GM21723 (cell line): ENCODE data around the gene FMR1.

Experiments used
- ATAC-seq: cut with Tn5 transposase; IDR thresholded peaks from one replicate; pipeline ENCODE4 v1.9.1; 2021; ENCODE audit warnings: mild to moderate bottlenecking, moderate library complexity; ENCODE audit not compliant: unreplicated experiment

FMR1 gene

DNA sequence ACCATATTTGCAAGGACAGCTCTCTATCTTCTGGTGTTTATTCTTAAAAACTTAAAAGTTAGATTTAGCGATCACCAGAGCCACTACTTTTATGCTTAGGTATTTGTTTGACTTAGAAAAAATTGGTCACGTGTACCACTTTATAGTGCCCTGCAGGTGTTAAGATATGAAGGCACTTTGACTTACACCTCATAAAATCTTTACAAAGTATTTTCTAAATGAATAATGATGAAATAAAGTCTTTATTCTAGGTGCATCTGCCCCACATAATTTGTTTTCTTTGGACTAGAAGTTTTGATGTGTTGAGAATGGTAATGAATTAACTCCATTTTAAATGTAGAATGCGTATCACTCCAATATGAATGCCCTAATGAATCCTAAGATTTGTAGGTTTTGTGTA is 2.9 kb downstream of the FMR1 start:
- no peak for ATAC-seq

DNA sequence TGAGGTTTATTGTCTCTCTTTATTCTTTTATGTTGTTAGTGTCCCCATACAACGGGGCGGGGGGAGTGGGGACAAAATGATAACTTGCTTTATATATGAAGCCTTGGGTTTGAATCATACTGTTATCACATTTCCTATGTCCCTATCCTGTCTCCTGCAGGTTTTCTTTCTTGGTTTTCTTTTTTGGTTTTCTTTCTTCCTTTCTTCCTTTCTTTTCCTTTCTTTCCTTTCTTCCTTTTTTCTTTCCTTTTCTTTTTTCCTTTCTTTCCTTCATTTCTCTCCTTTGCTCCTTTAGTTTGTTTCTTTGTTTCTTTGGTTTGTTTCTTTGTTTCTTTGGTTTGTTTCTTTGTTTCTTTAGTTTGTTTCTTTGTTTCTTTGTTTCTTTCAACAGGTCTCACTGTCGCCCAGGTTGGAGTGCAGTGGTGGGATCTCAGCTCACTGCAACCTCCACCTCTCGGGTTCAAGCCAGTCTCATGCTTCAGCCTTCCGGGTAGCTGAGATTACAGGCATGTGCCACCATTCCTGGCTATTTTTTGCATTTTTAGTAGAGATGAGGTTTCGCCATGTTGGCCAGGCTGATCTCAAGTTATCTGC is 4.8 kb downstream of the FMR1 start:
- ATAC-seq = no peak

DNA sequence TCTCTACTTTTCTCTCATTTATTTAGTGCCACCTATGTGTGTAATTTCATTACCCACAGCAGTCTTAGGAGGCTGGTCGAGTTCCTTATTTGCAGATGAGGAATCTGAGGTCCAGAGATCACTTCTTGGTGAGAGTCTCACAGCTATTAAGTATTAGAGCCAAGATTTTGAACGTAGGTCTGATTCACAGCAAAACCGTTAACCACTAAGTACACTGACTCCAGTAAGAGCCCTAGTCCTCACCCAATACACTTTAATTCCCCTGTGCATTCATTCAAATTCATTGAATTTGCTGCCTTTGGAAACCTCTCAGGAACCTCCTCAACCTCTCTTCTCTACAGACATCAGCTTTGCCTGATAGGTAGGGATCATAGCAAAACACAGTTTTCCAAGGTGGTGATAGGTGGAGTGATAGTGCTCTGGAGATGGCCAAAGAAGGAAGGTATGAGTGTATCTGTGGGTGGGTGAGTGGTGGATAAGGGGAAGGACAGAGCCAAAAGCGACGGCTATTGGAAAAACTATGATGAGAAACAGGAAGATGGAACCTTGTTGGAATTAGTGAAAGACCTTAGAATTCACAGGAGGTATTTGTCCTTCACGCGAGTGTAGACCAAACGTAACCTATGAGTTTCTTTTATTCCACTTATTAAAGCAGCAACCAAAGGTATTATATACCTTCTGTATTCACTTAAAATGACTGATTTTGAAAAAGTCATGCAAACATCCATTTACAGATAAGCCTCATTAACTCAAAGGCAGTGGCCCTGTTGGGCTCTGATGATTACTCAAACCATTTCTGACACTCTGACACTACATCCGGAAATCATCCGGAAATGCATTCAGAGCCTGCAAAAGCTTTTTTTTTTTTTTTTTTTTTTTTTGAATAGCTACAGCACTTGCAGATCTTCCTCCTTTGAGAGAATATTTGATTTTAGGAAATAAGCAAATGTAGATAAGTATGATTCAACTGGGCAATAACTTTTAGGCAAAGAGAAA is 6.3 kb downstream of the FMR1 start:
- peak; percentile 85 for ATAC-seq

DNA sequence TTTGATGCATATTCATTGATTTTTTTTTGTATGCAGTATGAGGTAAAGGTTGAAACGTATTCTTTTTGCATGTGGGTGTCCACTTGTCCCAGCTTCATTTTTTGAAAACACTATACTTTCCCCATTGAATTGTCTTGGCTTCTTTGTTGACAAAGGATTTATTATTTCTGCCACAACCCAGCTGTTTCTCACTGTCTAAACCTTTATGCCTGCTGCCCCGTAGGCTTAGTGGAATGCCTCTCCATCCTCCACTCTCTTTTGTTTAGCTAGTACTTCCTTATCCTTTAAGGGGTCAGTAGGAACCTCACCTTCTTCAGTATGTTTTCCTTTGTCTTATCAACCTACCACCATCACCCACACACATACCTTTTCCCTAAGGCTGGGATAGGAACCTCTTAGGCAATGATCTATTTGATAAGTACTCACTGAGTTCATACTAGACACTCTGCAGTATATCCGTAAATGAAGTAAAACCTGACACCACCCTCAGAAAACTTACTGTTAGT is 8.5 kb downstream of the FMR1 start:
- ATAC-seq = no peak

DNA sequence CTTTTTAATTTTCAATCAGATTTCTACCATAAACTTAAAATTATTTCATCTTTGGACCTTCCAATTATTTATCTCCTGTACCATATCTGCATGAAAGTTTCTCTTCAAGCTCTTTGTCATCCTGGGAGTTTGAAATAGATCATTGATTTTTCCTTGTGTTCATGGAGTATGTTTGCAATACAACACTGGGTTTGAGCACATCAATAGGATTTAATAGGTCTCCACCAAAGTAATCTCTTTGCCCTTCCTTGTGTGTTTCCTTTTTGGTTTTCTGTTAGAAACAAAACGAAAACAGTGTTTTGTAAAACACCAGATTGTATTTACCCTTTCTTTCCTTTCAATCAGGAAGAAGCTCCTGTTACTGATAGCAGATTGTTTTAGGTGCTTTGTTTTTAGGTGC is 11.9 kb downstream of the FMR1 start:
- ATAC-seq = no peak

DNA sequence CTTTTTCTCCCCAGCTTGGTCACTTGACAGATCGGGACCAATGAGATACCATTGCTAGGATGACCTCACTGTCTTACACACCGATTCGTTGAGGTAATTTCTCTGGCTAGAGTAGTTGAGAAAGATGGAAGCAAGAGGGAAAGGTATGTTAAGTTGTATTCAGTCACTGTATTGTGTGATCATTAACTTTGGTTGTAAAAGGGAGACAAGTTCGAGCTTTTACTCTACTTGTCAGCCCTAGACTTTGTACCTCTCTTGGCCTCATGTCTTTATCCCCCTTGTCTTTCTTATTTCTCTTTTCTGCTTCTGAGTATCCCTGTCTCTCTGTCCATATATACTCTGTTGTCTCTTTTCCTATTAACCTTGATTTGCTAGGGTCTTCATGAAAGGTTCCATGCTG is 15.5 kb downstream of the FMR1 start:
- no peak for ATAC-seq

DNA sequence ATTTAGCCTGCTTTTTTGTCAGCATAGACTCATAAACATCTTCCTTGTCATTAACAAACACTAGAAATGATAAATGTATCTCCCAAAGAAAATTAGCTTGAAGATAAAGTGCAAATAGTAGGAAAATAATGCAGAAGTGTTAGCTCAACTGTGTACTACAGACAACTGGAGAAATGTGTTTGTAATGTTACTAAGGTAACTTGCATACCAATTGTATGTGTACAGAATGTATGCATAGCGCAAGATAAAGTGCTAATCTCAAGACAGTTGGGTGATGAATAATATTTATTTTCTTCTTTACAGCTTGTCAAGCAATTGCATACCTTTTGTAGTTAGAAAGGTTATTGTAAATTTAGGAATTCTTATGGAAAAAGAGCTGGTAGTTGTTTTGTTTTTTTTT is 22.1 kb downstream of the FMR1 start:
- ATAC-seq = no peak

DNA sequence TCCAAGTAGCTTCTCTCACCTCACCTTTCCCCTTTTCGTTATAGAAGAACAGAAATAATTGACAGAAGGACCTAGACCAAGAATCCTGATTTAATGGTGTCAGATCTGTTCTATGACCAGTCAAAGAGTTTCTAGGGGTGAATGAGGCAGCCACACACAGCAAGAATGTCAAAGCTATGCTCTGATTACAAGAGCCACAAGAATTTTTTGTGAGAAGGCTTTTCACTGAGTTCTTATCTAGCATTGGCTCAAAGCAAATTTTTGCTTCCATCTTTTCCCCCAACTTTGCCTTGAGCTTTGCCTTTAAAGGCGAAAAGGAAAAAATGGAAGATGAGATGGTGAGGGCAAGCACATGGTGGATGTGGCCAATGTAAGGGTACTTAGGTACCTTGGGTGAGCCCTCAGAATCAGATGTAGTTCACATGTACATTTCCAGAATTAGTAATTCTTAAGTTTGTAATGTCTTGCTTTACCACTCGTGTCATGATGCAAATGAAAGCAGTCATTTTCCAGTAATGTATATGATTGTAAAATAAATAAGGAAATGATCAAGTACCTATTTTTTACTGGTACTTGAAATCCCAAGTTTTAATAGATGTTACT is 23.5 kb downstream of the FMR1 start:
- ATAC-seq = no peak

DNA sequence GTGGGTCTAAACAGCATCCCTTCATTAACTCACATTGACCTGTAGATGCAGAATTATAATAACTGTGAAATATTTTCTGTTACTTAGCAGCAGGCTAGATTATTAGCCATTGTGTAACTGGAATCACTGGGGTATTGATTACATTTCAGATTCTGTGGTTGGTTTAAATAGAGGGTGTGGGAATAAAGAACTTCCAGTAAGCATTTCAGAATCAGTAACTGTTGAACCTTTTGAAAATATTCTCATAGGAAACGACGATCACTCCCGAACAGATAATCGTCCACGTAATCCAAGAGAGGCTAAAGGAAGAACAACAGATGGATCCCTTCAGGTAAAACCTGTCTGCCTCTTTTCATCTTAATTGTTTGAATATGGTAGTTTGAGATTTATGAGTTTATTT is 33.6 kb downstream of the FMR1 start:
- no peak for ATAC-seq

DNA sequence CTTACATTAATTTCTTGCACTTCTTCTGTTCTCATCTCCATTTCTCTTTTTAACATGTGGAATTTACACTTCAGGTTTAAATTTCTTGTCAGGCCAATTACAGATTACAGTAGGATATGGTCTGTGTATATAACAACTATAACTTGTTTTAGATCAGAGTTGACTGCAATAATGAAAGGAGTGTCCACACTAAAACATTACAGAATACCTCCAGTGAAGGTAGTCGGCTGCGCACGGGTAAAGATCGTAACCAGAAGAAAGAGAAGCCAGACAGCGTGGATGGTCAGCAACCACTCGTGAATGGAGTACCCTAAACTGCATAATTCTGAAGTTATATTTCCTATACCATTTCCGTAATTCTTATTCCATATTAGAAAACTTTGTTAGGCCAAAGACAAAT is 36.8 kb downstream of the FMR1 start:
- ATAC-seq = no peak

DNA sequence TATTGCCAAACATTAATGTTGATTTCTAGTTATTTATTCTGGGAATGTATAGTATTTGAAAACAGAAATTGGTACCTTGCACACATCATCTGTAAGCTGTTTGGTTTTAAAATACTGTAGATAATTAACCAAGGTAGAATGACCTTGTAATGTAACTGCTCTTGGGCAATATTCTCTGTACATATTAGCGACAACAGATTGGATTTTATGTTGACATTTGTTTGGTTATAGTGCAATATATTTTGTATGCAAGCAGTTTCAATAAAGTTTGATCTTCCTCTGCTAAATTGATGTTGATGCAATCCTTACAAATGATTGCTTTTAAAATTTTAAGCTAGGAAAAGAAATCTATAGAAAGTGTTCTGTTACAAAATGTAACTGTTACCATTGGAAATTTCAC is 38.6 kb downstream of the FMR1 start:
- ATAC-seq = no peak

DNA sequence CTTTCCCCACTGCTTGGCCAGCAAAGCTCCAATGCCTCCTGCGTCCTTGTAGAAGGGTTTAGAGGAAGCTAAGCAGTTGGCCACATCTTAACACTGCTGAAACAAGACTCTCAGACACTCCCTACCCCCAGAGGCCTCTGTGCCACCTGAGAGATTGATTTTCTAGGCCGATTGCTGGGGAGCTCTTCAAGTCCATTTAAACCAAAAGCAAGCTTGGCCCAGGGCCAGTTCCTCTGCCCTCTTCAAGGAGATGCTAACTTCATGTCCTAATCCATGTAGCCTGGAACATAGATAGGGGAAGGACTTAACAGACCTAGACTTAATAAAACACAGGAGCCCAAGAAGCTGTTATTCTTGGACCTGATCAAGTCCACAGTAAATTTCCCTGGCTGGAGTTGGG is 42.3 kb downstream of the FMR1 start:
- no peak for ATAC-seq

DNA sequence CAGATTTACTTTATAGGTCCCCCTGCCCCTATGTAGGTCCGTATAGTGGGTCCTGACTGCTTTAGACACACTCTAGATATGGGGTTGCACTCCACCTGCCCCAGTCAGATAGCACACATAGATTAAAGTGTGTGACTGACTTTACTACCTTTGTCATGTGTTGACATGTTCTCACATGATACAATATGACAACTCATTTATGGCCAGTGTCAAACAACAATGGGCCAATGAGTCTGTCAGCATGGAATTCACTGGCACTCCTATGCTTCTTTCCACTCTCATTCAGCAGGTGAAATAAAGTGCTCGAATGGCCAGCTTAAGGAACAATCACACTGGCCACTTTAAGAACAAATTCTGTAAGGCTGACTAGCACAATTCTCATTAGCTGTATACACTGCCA is 45.6 kb downstream of the FMR1 start:
- no peak for ATAC-seq

DNA sequence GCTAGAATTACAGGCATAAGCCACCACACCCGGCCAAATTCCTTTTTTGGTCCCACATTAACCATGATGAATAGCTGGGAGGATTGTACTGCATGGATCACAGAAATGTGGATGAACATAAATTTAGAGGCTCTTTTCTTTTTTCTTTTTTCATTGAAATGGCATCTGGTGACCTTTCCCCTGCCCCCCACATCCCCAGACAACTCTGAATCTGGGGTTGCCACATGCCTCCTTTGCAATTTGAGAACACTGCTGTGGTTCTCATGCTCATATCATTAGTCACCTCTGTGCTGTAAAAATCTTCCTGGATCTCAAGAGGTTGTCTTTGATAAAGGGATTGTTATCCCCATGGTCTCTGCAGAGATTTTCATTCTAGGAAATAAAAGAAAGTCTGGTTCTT is 46.6 kb downstream of the FMR1 start:
- ATAC-seq = no peak

DNA sequence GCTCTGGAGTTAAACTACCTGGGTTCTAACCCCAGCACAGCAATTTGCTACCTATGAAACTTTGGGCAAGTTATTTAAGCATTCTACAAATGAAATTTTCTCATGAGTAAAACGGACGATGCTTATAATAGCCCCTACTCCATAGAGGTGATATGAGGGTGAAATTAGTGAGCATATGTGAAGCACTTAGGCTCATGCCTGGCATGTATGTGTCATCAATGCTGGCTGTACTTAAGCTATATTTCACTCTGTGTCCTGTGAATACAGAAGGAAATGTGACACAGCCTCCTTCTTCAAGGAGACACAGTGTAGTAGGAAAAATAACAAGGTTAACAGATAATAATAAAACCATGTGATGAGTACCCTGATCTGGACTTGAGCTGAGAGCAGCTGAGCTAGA is 49.0 kb downstream of the FMR1 start:
- no peak for ATAC-seq

DNA sequence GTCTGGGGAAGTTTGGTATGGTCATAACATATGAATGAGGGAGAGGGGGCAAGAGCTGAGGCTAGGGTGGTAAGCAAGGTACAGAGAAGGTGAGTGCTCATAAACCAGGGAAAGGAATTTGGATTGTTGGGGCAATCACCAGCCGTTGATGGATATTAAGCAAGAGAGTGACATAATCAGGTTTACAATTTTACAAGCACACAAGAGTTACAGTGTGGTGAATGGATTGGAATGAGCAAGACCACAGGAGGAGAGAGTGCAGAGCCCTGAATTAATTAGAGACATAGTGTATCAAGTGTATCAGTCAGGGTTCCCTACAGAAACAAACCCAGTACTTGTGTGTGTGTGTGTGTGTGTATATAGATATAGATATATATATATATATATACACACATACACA is 50.8 kb downstream of the FMR1 start:
- no peak for ATAC-seq

DNA sequence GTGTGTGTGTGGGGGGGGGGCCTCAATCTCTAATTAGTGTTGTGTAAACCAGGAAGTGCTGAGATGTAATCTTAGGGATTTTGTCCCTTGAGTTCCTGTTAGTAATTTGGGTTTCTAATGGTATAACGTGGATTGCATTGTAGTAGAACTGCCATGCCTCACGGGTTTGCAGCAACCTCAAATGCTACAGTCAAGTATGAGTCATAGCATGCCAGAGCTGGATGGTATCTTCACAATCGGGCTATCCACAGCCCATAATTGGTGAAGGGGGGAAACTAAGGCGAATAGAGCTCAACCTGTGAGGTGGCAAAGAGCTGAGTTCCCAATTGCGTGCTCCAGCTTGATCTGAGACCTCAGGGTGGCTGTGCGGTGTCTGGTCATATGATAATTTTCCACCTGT is 67.2 kb downstream of the FMR1 start:
- ATAC-seq = no peak

DNA sequence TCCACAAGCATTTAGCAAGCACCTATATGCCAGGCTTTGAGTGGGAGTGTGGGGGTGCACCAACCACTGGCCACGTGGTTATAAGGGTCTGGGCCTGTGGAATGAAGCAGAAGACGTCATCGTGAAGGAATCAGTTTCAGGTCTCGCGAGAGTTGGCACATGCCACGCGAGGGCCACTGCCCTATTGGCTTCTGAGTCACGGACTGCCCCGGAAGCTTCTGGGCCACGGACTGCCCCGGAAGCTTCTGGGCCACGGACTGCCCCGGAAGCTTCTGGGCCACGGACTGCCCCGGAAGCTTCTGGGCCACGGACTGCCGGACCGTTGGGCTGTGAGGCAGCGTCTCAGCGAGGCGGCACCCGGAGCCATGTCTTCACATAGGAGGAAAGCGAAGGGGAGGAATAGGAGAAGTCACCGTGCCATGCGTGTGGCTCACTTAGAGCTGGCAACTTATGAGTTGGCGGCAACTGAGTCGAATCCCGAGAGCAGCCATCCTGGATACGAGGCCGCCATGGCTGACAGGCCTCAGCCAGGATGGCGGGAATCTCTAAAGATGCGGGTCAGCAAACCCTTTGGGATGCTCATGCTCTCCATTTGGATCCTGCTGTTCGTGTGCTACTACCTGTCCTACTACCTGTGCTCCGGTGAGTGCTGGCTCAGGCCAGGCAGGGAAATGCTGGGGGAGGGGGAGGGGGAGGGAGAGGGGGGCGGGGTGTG is 69.5 kb downstream of the FMR1 start, which contains the start of gene FMR1NB:
Gene FMR1NB (plus strand): TSS at position 300 of the 715 bp plus-strand sequence. CDS start 66 bp downstream, at position 366.
- no peak for ATAC-seq
